Ascending aorta (tissue), 2 donors: ENCODE measurements around the gene SPPL2C. TPM values are rescaled to one million over a fixed set of nuclear protein-coding genes. Genes with fewer than 3 reads are reported as not detected.

Experiments
- DNase-seq, 2 donors: peaks; one replicate each; pipeline ENCODE4 v3.0.0-alpha.2; 2019; ENCODE audit warnings: low spot score in 2 of 2
- H3K27ac ChIP-seq, 2 donors: fragments of 200-600 bp; sonication (generic); one replicate each; pipeline ENCODE4 v1.5.1; 2016 to 2017; ENCODE audit warnings: mild to moderate bottlenecking in 1 of 2
- H3K27me3 ChIP-seq: fragments of 200-600 bp; sonication (generic); one replicate; pipeline ENCODE4 v1.5.1; 2017
- H3K36me3 ChIP-seq, 2 donors: fragments of 200-600 bp; sonication (generic); one replicate each; pipeline ENCODE4 v1.5.1; 2016
- H3K4me1 ChIP-seq, 2 donors: fragments of 200-600 bp; sonication (generic); one replicate each; pipeline ENCODE4 v1.5.1; 2016 to 2017; ENCODE audit warnings: mild to moderate bottlenecking in 1 of 2
- H3K4me3 ChIP-seq, 2 donors: fragments of 200-600 bp; sonication (generic); one replicate each; pipeline ENCODE4 v1.5.1; 2016 to 2017; ENCODE audit warnings: mild to moderate bottlenecking in 1 of 2
- H3K9me3 ChIP-seq, 2 donors: fragments of 200-600 bp; sonication (generic); one replicate each; pipeline ENCODE4 v1.5.1; 2016
- intact Hi-C: fragments of 100-400 bp; cut with DNase I; formaldehyde crosslinking; loops from one replicate; pipeline ENCODE4 v1.15.1; 2023
- total RNA-seq: library from RNA; depleted of rRNA; stranded (reverse); fragments of >200 nt; gene quantifications from one replicate; pipeline ENCODE4 v1.1.0, GENCODE V29; 2016
- TF ChIP-seq, protein P1 (sequence below), 3 experiments: fragments of 200-600 bp in 2 of 3; fragments of 450-650 bp in 1 of 3; sonication (generic) in 2 of 3; IDR thresholded peaks; one replicate each; pipeline ENCODE4 v1.5.1; 2016 to 2019; ENCODE audit warnings: antibody characterized with exemption in 3 of 3, mild to moderate bottlenecking in 1 of 3, moderate library complexity in 1 of 3

Gene SPPL2C
- total RNA-seq, 1 donor from 2014 or later: not detected

DNA sequence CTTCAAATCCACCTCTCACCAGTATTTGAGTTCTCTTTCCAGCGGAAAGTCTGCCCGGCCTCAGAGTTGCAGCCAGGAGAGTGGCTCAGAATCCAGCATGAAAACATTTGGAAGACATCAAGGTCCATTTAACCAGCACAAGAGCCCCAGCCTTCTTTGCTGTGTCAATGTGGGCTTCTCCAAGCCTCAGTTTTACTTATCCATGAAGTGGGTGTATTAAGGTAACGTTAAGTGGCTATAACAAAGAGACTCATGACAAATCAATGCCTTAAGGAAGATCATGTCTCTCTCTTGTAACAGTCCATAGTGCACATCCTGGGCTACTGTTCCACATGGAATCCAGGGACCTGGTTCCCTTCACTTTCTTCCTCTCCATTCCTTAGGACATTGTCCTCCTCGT, 959 bp upstream of the SPPL2C start:
- Histone ChIP-seq H3K4me3 (no peak overlapping the region), H3K36me3 (no peaks in the 10 kb centered on the region), H3K27me3 (no peaks in the 10 kb centered on the region), H3K4me1 (no peaks in the 10 kb centered on the region), H3K27ac (no peak overlapping the region), H3K9me3 (no peaks in the 10 kb centered on the region)
- TF ChIP-seq, protein P1, sequence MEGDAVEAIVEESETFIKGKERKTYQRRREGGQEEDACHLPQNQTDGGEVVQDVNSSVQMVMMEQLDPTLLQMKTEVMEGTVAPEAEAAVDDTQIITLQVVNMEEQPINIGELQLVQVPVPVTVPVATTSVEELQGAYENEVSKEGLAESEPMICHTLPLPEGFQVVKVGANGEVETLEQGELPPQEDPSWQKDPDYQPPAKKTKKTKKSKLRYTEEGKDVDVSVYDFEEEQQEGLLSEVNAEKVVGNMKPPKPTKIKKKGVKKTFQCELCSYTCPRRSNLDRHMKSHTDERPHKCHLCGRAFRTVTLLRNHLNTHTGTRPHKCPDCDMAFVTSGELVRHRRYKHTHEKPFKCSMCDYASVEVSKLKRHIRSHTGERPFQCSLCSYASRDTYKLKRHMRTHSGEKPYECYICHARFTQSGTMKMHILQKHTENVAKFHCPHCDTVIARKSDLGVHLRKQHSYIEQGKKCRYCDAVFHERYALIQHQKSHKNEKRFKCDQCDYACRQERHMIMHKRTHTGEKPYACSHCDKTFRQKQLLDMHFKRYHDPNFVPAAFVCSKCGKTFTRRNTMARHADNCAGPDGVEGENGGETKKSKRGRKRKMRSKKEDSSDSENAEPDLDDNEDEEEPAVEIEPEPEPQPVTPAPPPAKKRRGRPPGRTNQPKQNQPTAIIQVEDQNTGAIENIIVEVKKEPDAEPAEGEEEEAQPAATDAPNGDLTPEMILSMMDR (IDR thresholded peaks at IDR 0.05): no peak
- intact Hi-C loops: no loop called here
- DNase-seq: no peak

DNA sequence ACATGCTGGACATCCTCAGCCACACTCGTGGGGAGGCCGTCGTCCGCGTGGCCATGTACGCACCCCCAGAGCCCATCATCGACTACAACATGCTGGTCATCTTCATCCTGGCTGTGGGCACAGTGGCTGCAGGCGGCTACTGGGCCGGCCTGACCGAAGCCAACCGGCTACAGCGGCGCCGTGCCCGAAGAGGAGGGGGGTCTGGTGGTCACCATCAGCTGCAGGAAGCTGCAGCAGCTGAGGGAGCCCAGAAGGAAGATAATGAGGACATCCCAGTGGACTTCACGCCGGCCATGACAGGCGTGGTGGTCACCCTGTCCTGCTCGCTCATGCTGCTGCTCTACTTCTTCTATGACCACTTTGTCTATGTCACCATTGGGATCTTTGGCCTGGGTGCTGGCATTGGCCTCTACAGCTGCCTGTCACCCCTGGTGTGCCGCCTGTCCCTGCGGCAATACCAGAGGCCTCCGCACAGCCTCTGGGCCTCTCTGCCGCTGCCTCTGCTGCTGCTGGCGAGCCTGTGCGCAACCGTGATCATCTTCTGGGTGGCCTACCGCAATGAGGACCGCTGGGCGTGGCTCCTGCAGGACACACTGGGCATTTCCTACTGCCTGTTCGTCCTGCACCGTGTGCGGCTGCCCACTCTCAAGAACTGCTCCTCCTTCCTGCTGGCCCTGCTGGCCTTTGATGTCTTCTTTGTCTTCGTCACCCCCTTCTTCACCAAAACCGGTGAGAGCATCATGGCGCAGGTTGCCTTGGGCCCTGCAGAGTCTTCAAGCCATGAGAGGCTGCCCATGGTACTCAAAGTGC, 900 bp downstream of the SPPL2C start:
- Histone ChIP-seq H3K36me3 (no peaks in the 10 kb centered on the region), H3K27ac (no peak overlapping the region), H3K27me3 (no peaks in the 10 kb centered on the region), H3K4me3 (no peak overlapping the region), H3K9me3 (no peaks in the 10 kb centered on the region), H3K4me1 (no peaks in the 10 kb centered on the region)
- TF ChIP-seq, protein P1 (IDR thresholded peaks at IDR 0.05): no peak
- intact Hi-C loops: no loop called here
- DNase-seq: no peak

DNA sequence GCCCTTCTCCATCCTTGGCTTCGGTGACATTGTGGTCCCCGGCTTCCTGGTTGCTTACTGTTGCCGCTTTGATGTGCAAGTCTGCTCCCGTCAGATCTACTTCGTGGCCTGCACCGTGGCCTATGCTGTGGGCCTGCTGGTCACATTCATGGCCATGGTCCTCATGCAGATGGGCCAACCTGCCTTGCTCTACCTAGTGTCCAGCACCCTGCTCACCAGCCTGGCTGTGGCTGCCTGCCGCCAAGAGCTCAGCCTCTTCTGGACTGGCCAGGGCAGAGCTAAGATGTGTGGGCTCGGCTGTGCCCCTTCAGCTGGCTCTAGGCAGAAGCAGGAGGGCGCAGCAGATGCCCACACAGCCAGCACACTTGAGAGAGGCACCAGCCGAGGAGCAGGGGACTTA, 1.5 kb downstream of the SPPL2C start:
- Histone ChIP-seq H3K4me1 (no peaks in the 10 kb centered on the region), H3K27me3 (no peaks in the 10 kb centered on the region), H3K36me3 (no peaks in the 10 kb centered on the region), H3K27ac (no peak overlapping the region), H3K9me3 (no peaks in the 10 kb centered on the region), H3K4me3 (no peak overlapping the region)
- DNase-seq: no peak
- intact Hi-C loops: no loop called here
- TF ChIP-seq, protein P1 (IDR thresholded peaks at IDR 0.05): no peak

DNA sequence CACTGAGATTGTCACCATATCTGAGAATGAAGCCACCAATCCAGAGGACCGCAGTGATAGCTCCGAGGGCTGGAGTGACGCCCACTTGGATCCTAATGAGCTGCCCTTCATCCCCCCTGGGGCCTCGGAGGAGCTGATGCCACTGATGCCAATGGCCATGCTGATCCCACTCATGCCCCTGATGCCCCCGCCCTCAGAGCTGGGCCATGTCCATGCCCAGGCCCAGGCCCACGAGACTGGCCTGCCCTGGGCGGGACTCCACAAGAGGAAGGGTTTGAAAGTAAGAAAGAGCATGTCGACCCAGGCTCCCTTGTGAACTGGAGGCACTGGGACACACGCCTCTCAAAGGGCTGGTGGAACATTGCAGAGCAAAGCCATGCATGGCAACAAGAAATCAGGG, 2.0 kb downstream of the SPPL2C start:
- H3K4me1 ChIP-seq: no peaks in the 10 kb centered on the region
- H3K27me3 ChIP-seq: no peaks in the 10 kb centered on the region
- no peaks in the 10 kb centered on the region for H3K36me3 ChIP-seq
- TF ChIP-seq, protein P1 (IDR thresholded peaks at IDR 0.05): no peak
- intact Hi-C loops: no loop called here
- no peak for DNase-seq
- H3K27ac ChIP-seq: no peak overlapping the region
- H3K9me3 ChIP-seq: no peaks in the 10 kb centered on the region
- no peak overlapping the region for H3K4me3 ChIP-seq

DNA sequence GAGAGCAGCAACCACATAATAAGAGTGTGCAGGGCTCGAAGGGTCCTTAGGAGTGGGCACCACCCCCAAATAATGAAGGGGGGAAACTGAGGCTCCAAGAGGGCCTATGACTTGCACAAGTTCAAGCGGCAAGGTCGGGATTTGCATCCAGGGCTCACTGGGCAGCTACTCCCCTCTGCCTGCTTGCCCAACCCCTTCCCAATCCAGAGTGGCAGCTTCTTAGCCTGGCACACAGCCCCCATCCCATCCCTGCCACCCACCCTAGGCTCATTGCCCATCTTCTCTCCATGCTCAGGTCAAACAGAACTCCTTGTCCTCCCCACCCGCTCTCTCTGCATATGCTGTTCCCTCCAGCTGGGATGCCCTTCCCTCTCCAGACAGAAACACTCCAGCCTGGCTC, 2.4 kb downstream of the SPPL2C start:
- intact Hi-C loops: no loop called here
- H3K9me3 ChIP-seq: no peaks in the 10 kb centered on the region

More for the DNA sequence above, 2.4 kb downstream of the SPPL2C start:
- no peak overlapping the region for H3K4me3 ChIP-seq
- H3K36me3 ChIP-seq: no peaks in the 10 kb centered on the region
- H3K27ac ChIP-seq: no peak overlapping the region
- H3K27me3 ChIP-seq: no peaks in the 10 kb centered on the region
- no peak for DNase-seq
- TF ChIP-seq, protein P1 (IDR thresholded peaks at IDR 0.05): no peak
- H3K4me1 ChIP-seq: no peaks in the 10 kb centered on the region
